Measurements from ENCODE around the gene E2F6. TPM values are rescaled to one million over a fixed set of nuclear protein-coding genes. Genes with fewer than 3 reads are reported as not detected.

E2F6 gene
- total RNA-seq, 1 experiment from 2014 or later, result 25.6 TPM

- H3K27me3 ChIP-seq (replicated peaks), result no peaks in the 10 kb centered on the region
Observed at GRCh38 chr2:11397513-11397912, 68.4 kb downstream of the E2F6 start.

GRCh38 chr2:11396467-11397445 is 69.2 kb downstream of the E2F6 start:
- no peaks in the 10 kb centered on the region for H3K27me3 ChIP-seq (replicated peaks)
- H3K4me3 ChIP-seq, result no peak overlapping the region
- no peak overlapping the region for H3K27ac ChIP-seq
- H3K9me3 ChIP-seq (replicated peaks), result no peaks in the 10 kb centered on the region
- peaks cover 30% of the 10 kb centered on the region for H3K4me1 ChIP-seq (replicated peaks)
- H3K36me3 ChIP-seq, result no peaks in the 10 kb centered on the region
- no peak for DNase-seq (ENCODE audit: low read depth in 1 of 2, low spot score in 2 of 2)

More at GRCh38 chr2:11397513-11397912, 68.4 kb downstream of the E2F6 start:
- no peak overlapping the region for H3K27ac ChIP-seq
- DNase-seq (ENCODE audit: low read depth in 1 of 2, low spot score in 2 of 2), result no peak
- H3K4me3 ChIP-seq, result no peak overlapping the region
- H3K36me3 ChIP-seq, result no peaks in the 10 kb centered on the region
- H3K4me1 ChIP-seq (replicated peaks), result peaks cover 22% of the 10 kb centered on the region
- no peaks in the 10 kb centered on the region for H3K9me3 ChIP-seq (replicated peaks)

- no peak overlapping the region for H3K4me3 ChIP-seq
- DNase-seq (ENCODE audit: low read depth in 1 of 2, low spot score in 2 of 2), result no peak
- H3K27ac ChIP-seq, result no peak overlapping the region
- no peaks in the 10 kb centered on the region for H3K36me3 ChIP-seq
- peaks cover 37% of the 10 kb centered on the region for H3K4me1 ChIP-seq (replicated peaks)
- H3K27me3 ChIP-seq (replicated peaks), result no peaks in the 10 kb centered on the region
- no peaks in the 10 kb centered on the region for H3K9me3 ChIP-seq (replicated peaks)
Observed at GRCh38 chr2:11396021-11396420, 69.9 kb downstream of the E2F6 start.

- Histone ChIP-seq H3K36me3 (no peaks in the 10 kb centered on the region), H3K4me3 (no peak overlapping the region), H3K9me3 (replicated peaks) (no peaks in the 10 kb centered on the region), H3K27me3 (replicated peaks) (no peaks in the 10 kb centered on the region), H3K27ac (no peak overlapping the region), H3K4me1 (replicated peaks) (peaks cover 40% of the 10 kb centered on the region)
- DNase-seq (ENCODE audit: low read depth in 1 of 2, low spot score in 2 of 2), result no peak
Observed at GRCh38 chr2:11395389-11395788, 70.6 kb downstream of the E2F6 start.

Other genes with a start within 250 kb of the E2F6 start
- gene ROCK2, start 121.5 kb downstream of the E2F6 start, total RNA-seq (2014; rRNA removed; shearing (Covaris generic)), result 56.0 and 79.3 TPM in 2 replicates
- gene GREB1, start 67.9 kb upstream of the E2F6 start, total RNA-seq (2014; rRNA removed; shearing (Covaris generic)), result not detected in 2 replicates
- gene NTSR2, start 204.0 kb upstream of the E2F6 start, total RNA-seq (2014; rRNA removed; shearing (Covaris generic)), result not detected in 2 replicates